Measurements from ENCODE around the gene CNBP. TPM values are rescaled to one million over a fixed set of nuclear protein-coding genes. Genes with fewer than 3 reads are reported as not detected.
A peak's percentile ranks its signal among the peaks of the same experiment; 100 is the strongest.

The CNBP gene
- total and polyA plus RNA-seq, 2 of the 4 experiments (the other 2 are of a cell fraction), result 217 to 223 TPM

DNA sequence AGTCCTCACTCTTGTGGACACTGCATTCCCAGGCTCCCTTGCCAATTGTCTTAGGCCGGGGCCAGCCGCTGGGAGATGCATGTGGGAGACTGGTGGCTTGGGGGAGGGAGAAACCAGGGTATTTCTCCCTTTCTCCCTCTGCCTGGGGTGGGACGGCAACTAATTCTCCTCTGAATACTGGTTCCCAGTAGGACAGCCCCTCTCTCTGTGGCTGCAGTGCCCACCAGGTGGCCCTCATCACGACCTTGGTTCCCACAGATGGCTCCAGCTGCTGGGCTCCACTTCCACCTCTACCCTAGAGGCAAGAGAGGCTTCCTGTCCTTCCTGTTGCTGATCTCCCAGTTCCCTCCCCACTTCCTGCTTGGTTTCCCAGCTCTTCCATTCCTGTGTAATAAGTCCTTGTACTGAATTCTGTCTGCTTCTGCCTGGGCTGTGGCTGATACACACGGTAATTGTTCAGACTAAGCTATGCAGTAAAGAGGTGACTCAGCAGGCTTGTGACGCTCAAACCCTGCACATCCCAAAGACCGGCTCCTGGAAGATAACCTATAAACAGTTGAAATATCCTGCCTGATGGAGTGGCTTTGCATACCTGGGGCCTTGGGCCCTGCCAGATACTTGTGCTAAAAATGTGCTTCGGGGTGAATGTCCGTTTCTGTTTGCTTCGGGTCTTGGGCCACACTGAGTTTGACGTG is 45.3 kb upstream of the CNBP start:
- Histone ChIP-seq H3K36me3 (ENCODE audit: control insufficient read depth, insufficient read depth, low read length) (no peaks in the 10 kb centered on the region), H4K5ac (ENCODE audit: low read depth, low read length) (peak overlapping the region; percentile 61), H4K20me1 (ENCODE audit: insufficient read depth, low read length) (no peaks in the 10 kb centered on the region), H2BK15ac (ENCODE audit: low read depth, low read length) (peak overlapping the region; percentile 60; the same call in 2 of the 3 replicates), H3K14ac (replicated peaks; ENCODE audit: low read depth, low read length) (peak overlapping the region; percentile 67), H2BK20ac (ENCODE audit: low read depth, low read length) (peak overlapping the region; percentile 73), H2AK5ac (ENCODE audit: low read depth, low read length) (peak overlapping the region; percentile 94), H2AK9ac (replicated peaks; ENCODE audit: low read depth, low read length, poor library complexity) (peak overlapping the region; percentile 47), H3K4ac (ENCODE audit: low read depth, low read length) (peak overlapping the region; percentile 90), H4K91ac (ENCODE audit: insufficient read depth, low read depth, low read length) (peak overlapping the region; percentile 71), H2BK5ac (ENCODE audit: low read depth, low read length, poor library complexity, severe bottlenecking) (peak overlapping the region; percentile 65), H3K27ac (ENCODE audit: insufficient read depth, low read length) (peak overlapping the region; percentile 62), H3K23ac (ENCODE audit: low read depth, low read length) (peak overlapping the region; percentile 61), H3K4me1 (ENCODE audit: control insufficient read depth, insufficient read depth, low read length) (peaks cover 20% of the 10 kb centered on the region), H3K27me3 (ENCODE audit: control insufficient read depth, insufficient read depth, low read length) (no peaks in the 10 kb centered on the region), H3K4me3 (ENCODE audit: insufficient read depth, low read depth, low read length) (no peak overlapping the region), H3K56ac (ENCODE audit: extremely low read depth, insufficient read depth, low read length) (no peak overlapping the region), H3K18ac (ENCODE audit: low read depth, low read length) (peak overlapping the region; percentile 39), H3K9me3 (ENCODE audit: control insufficient read depth, insufficient read depth, low read length) (no peaks in the 10 kb centered on the region), H3K9me1 (ENCODE audit: insufficient read depth, low read length) (peaks cover 26% of the 10 kb centered on the region), H2BK120ac (ENCODE audit: low read depth, low read length) (peak overlapping the region; percentile 85), H3K9ac (ENCODE audit: low read depth, low read length) (no peak overlapping the region), H3K79me1 (ENCODE audit: low read depth in 1 of 2, low read length in 2 of 2) (peaks cover 0 to 18% of the 10 kb centered on the region in 2 experiments; a peak in 2 of 4 replicates), H4K8ac (ENCODE audit: low read depth in 2 of 2, low read length in 2 of 2) (peak overlapping the region; percentile 66 to 85), H2AFZ (replicated peaks; ENCODE audit: low read length, poor library complexity) (peak overlapping the region; percentile 90), H3K4me2 (ENCODE audit: low read depth, low read length) (no peak overlapping the region)
- no TSS peak for BruUV-seq (replicated peaks)
- dilution Hi-C loops (cut with HindIII; ENCODE audit: low sequenced_read_pairs, unreplicated experiment), result no loop called here
- CTCF ChIA-PET, result interaction anchor here (1.0 kb wide), 1 partner anchor 17 kb away, joined by 3 read pairs; no protein-coding TSS in a partner anchor
- POLR2A ChIA-PET (ENCODE audit: unreplicated experiment), result interaction anchor here (0.9 kb wide), 1 partner anchor 20 kb away, joined by 4 read pairs; the partner anchor contains the start of gene COPG1
- in situ Hi-C loops (cut with MboI; ENCODE audit: low sequenced_read_pairs), result no loop called here
- peak; percentile 88 for DNase-seq
- ATAC-seq (ENCODE audit: low read depth), result peak; percentile 68
- 58% methylated on average over 6 of the region's 11 CpGs; no CpG with 5 or more reads in 1 of the 2 experiments for WGBS, 2 experiments (ENCODE audit: extremely low coverage in 2 of 2, insufficient read length in 1 of 2)
- TF ChIP-seq, protein P1, sequence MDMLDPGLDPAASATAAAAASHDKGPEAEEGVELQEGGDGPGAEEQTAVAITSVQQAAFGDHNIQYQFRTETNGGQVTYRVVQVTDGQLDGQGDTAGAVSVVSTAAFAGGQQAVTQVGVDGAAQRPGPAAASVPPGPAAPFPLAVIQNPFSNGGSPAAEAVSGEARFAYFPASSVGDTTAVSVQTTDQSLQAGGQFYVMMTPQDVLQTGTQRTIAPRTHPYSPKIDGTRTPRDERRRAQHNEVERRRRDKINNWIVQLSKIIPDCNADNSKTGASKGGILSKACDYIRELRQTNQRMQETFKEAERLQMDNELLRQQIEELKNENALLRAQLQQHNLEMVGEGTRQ (IDR thresholded peaks at IDR 0.05; ENCODE audit: low read depth, low read length), result no peak
- peak; percentile 62 for TF ChIP-seq NFE2L2 (IDR thresholded peaks at IDR 0.05; ENCODE audit: low read depth, low read length)
- peak; percentile 41; the same call in 1 of the 2 replicates for TF ChIP-seq FOS (IDR thresholded peaks at IDR 0.05; ENCODE audit: low read depth, low read length)
- TF ChIP-seq CHD1 (IDR thresholded peaks at IDR 0.05; ENCODE audit: low read depth, low read length), result no peak
- peak; percentile 51; the same call in 1 of the 2 replicates for TF ChIP-seq MAFK (IDR thresholded peaks at IDR 0.05; ENCODE audit: low read depth, low read length)
- TF ChIP-seq RAD21 (IDR thresholded peaks at IDR 0.05; ENCODE audit: low read length), result no peak
- TF ChIP-seq, protein P2, sequence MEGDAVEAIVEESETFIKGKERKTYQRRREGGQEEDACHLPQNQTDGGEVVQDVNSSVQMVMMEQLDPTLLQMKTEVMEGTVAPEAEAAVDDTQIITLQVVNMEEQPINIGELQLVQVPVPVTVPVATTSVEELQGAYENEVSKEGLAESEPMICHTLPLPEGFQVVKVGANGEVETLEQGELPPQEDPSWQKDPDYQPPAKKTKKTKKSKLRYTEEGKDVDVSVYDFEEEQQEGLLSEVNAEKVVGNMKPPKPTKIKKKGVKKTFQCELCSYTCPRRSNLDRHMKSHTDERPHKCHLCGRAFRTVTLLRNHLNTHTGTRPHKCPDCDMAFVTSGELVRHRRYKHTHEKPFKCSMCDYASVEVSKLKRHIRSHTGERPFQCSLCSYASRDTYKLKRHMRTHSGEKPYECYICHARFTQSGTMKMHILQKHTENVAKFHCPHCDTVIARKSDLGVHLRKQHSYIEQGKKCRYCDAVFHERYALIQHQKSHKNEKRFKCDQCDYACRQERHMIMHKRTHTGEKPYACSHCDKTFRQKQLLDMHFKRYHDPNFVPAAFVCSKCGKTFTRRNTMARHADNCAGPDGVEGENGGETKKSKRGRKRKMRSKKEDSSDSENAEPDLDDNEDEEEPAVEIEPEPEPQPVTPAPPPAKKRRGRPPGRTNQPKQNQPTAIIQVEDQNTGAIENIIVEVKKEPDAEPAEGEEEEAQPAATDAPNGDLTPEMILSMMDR (conservative IDR thresholded peaks at IDR 0.05; ENCODE audit: low read depth, low read length), result 0 out of 2 replicates have a peak, but pooled peaks have one; percentile 2
- intact Hi-C loops (cut with micrococcal nuclease), result loop anchor here (5.0 kb wide), 1 partner anchor 47 kb away; the partner anchor contains the start of gene CNBP
